Limb (tissue), 2 donors: ENCODE data around the gene MGST1.

Source experiments
- DNase-seq, 2 donors: peaks; one replicate each; pipeline ENCODE4 v3.0.0-alpha.2; 2016; ENCODE audit errors: extremely low spot score in 2 of 2

Gene MGST1

GRCh38 chr12:16347391-16348298 lies at the start of gene MGST1:
Gene MGST1 (plus strand): TSS chr12:16347645. CDS start chr12:16354253, 6,608 bp downstream.
- peak; percentile 18 to 66 for DNase-seq

- DNase-seq = peak in 1 of 2 donors; percentile 44
Observed at GRCh38 chr12:16299403-16299802, 48.0 kb upstream of the MGST1 start.

DNA sequence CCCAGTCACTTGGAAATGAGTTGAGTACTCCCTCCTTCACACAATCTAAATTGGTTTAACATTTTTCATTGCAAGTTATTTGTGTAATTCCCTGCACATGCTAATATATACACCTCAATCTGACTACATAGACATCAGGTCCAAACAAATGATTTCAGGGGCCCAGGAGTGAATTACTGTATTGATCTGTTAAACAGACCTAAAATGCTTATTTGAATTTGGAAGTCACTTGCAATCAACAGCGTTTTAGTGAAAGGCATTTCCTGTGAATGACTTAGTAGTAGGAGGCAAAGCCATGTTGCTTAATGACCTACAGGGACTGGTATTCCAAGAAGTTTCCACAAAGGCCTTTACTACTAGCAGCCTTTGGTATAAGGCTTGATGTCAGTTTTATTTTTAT lies 47.3 kb upstream of the MGST1 start:
- DNase-seq = no peak

DNA sequence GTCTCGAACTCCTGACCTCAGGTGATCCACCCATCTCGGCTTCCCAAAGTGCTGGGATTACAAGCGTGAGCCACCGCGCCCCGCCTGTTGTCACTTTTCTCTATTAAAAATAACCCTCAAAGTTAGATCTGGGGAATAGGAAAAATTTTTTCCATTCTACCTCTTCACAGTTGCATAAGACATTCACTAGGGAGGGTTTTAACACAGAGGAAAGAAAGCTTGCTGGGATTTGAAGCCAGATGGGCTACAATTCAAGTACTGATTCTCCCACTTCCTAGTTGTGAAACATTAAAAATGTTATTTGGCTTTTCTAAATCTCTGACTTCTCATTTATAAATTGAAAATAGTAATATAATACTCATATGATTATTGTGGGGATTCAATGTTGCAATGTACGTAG lies 46.7 kb upstream of the MGST1 start:
- peak; percentile 28 to 82 for DNase-seq

- no peak for DNase-seq
Observed at GRCh38 chr12:16303939-16304338, 43.5 kb upstream of the MGST1 start.

DNA sequence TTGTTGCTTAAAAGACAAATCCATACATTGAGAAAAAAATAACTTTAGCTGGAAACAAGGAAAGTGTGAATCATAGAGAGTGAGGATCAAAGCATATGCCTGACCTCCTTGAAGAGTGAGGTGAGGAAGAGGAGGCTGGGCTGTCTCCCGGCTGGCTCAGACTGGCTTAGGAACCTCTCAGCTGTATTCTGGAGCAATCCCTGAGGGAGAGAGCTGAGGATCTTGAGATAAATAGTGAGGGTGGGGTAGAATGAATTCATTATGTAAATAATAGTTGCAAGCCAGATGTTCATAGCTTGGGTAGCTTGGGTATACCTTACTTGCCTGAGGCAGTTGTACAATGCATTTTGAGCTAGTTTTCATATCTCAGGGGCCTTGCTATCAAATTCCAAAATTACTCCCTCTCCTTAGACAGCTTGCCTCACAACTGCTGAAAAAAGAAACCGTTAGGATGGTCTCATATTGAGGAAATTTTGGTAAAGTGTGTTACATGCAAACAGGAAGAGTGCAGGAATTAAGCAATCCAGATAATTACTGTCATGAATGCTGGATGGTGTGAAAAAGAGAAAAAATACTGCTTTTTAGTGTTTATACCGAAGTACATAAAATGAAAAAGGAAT lies 39.5 kb upstream of the MGST1 start:
- no peak for DNase-seq

- DNase-seq = no peak
Observed at GRCh38 chr12:16310934-16311333, 36.5 kb upstream of the MGST1 start.

- no peak for DNase-seq
Observed at GRCh38 chr12:16323010-16323409, 24.4 kb upstream of the MGST1 start.

GRCh38 chr12:16323638-16324037 lies 23.8 kb upstream of the MGST1 start:
- DNase-seq = no peak

- no peak for DNase-seq
Observed at GRCh38 chr12:16324272-16324671, 23.2 kb upstream of the MGST1 start.

DNA sequence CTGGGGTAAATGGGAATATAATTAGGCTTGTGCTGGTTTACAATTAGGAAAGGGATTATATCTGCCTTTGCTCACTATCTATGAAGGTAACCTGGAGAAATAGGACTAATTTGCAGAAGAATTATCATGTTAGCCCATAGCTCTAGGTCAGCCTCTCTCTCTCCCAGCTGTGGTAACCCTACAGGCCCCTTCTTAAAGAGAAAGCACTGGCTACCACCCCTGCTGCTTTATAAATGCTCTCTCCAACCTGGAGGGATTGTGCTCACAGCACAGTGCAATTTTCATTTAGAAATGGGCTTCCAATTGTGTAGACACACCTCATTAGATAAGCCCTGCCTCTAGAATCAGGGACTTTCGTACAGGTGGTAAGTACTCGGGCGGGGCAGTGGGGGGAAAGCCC lies 22.7 kb upstream of the MGST1 start:
- DNase-seq = no peak

DNA sequence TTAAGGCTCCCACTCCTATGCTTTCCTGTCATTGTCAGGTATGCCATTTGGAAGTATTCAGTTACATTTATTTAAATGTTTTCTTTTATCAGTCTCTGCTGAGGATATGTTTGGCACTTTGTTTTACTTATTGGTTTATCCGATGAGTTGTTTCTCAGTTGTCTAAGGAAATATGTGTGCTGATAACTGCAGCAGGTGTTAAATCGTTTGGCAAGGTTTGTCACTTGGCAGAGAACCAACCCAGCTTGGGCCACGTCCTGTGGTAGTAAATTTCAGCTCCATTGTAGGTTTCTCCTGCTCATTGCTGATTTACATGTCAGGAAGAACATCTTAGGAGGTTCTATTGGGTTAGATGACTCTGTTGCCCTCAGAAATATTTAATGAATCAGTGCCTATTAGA lies 22.0 kb upstream of the MGST1 start:
- DNase-seq = no peak

- DNase-seq = no peak
Observed at GRCh38 chr12:16327963-16328362, 19.5 kb upstream of the MGST1 start.

DNA sequence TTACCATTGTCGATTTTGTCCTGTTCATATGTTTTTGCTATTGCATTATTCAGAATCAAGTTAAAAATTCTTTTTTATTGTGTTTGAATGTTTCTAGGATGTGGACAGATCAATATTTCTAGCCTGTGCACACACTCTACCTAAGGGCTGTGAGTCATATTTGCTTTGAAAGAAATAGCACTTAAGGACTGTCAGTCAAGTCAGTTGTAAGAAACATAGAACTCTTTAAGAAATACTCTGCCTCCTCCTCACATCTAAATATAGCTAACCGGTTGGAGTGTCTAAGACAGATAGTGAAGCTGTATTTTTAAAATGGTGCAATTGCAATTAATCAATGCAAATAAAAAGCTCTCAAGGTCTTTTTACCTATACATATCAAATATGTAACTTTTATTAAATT lies 17.9 kb upstream of the MGST1 start:
- DNase-seq = no peak

DNA sequence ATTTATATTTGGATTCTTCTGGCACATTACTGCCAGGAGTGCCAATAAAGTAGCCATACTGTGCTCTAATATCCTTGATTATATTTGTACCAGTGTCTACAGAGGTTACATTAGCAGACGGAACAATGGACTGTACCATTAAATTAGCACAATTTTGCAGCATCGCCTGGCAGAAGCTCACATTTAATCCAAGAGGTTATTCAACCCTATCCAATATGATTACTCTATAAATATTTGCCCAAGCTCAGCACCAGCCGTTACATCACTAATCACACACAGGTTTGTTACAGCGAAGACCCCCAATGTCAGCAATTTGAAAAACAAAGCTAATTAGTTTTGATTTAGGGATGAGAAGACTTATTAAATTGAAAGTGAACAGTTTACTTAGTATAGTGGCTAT lies 16.9 kb upstream of the MGST1 start:
- DNase-seq = no peak

- no peak for DNase-seq
Observed at GRCh38 chr12:16331998-16332397, 15.4 kb upstream of the MGST1 start.

GRCh38 chr12:16335838-16336237 lies 11.6 kb upstream of the MGST1 start:
- no peak for DNase-seq

GRCh38 chr12:16344269-16344668 lies 3.2 kb upstream of the MGST1 start:
- DNase-seq = no peak

- DNase-seq = no peak
Observed at GRCh38 chr12:16345105-16345504, 2.3 kb upstream of the MGST1 start.

GRCh38 chr12:16346958-16347357 lies 487 bp upstream of the MGST1 start:
- DNase-seq = no peak

DNA sequence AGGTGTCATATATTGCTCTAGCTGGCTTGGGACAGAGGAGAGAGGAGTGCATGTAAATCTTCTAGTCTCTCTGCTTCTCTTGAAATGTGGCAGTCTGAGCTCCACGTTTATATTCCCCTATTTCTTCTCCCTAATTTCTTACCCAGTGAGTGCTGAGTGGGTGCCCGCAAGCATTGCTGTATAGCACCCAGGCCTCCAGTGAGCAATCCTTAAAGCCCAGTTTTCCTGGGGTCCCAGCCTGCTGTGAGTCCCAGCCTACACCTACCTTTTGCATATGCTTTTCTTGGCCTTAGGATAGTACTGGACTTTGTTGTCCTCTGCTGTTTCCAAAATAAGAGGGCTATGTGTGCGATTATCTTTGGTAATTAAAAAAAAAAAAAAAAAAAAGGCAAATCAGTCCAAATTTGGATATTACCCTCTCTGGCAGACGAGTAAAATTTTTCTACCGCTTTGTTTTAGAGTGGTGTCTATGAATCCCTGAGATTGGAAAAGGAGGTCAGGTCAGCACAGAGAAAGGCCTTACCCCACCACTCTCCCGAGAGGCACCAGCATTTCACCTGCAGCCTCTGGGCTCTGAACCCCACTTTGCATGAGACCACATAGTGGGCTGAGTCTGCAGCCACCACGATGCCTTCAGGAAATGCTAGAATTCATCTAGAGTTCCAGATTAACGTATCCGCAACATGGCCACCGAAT lies 1.1 kb downstream of the MGST1 start:
- no peak for DNase-seq

DNA sequence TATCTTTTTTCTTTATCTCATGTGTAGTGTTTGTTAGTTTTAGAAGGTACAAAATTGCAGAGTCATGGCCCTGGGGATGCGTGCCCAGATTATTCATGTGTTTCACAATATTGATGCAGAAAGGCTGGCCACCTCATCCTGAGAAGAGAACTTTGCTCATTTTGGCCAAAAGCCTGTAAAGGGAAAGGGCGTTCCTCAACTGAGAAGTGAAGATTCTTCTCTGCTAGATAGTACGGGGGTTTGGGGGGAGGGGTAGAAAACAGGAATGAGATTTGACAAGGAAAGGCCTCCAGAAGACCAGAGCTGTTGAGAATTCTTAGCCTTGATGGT lies 1.7 kb downstream of the MGST1 start:
- no peak for DNase-seq

DNA sequence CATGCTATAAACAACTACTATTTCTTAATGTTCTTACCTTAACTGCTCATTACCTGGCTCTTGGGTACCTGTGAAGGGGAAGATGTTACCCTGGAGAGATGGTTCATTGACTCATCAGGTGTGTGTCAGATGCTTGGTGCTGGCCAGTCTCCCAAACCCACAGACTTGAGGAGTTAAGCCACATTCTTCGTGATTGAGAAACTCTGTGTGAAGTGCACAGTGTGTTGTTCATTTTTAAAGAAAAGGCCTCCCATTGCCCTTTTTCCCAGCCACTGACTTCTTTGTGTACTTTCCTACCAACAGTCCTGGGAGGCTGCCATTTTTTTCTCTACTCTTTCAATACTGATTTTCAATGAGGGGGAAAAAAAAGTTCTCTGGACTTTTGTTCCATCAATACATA lies 3.2 kb downstream of the MGST1 start:
- DNase-seq = no peak
